ENCODE results near the gene SIGLEC15. TPM values are rescaled to one million over a fixed set of nuclear protein-coding genes. Genes with fewer than 3 reads are reported as not detected.

The SIGLEC15 gene, protein sequence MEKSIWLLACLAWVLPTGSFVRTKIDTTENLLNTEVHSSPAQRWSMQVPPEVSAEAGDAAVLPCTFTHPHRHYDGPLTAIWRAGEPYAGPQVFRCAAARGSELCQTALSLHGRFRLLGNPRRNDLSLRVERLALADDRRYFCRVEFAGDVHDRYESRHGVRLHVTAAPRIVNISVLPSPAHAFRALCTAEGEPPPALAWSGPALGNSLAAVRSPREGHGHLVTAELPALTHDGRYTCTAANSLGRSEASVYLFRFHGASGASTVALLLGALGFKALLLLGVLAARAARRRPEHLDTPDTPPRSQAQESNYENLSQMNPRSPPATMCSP
- under 1 TPM in 2 of 3 donors, not detected in 1; 0.09 to 0.20 TPM for polyA plus RNA-seq

DNA sequence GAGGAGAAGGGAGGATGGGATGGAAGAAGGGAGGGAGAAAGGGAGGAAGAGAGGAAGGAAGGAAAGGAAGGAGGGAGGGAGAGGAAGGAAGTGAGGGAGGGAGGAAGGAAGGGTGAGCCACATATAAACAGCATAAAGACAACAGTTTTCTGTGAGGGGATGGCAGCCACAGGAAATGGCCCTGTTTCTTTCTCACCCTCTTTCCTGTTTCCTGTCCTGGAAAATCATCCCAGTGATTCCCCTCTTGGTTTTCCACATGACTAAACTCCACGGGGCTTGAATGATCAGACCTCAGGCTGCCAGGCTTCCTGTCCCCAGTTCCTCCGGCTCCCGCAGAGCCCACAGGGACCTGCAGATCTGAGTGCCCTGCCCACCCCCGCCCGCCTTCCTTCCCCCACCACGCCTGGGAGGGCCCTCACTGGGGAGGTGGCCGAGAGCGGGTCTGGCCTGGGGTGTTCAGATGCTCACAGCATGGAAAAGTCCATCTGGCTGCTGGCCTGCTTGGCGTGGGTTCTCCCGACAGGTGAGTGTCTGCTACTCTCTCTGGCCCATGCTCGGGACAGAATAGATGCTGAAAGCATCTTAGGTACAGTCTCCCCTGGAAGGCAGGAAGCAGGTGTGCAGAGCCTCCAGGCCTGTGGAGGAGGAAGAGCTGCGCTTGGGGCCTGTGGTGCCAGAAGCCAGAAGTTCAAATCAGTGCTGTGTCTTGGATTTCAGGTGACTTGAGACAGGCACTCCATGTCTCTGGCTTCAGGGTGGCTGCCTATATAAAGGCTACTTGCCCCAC is at the start of gene SIGLEC15:
SIGLEC15 (plus strand) TSS at position 418 of the 787 bp plus-strand sequence; CDS start at position 472, 54 bp downstream.
- Mint-ChIP-seq H3K9me3 (peaks cover 0 to 5% (median 0%) of the 10 kb centered on the region in 6 donors), H3K27ac (peak within 1 kb of the TSS in 3 of 6 donors; percentile 23 to 60 (median 46)), H3K27me3 (ENCODE audit: low read depth in 3 of 3) (no peaks in the 10 kb centered on the region), H3K4me3 (peak within 1 kb of the TSS in 1 of 5 donors; percentile 9), H3K36me3 (no peaks in the 10 kb centered on the region), H3K4me1 (peaks cover 21 to 28% of the 10 kb centered on the region in 2 donors)
- no peak for DNase-seq

DNA sequence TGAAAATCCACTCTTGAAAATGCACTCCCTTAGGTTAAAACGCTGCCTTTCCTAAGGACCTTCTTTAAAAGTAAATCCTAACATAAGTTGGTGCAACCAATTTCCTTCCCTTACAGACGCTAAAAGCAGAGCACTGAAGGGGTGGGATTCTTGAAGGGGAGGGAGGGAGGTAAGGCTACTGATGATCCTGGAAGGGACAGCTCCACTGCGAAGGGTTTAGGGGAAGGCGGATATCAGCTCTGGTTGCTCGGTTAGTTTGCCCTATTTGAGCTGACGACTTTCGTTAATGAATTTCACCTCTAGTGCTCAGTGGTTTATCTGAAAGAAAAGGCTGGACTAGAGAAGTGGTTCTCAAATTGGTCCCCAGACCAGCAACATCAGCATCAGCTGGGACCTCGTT is 49.7 kb upstream of the SIGLEC15 start:
- peaks cover 41 to 55% of the 10 kb centered on the region in 2 donors for H3K4me1 Mint-ChIP-seq
- H3K27ac Mint-ChIP-seq, result peak overlapping the region in 4 of 6 donors; percentile 5 to 75 (median 74)
- no peaks in the 10 kb centered on the region for H3K36me3 Mint-ChIP-seq
- H3K27me3 Mint-ChIP-seq (ENCODE audit: low read depth in 3 of 3), result peaks cover 1 to 5% (median 4%) of the 10 kb centered on the region in 3 donors
- no peak for DNase-seq
- peak overlapping the region; percentile 64 to 89 (median 84) for H3K4me3 Mint-ChIP-seq
- H3K9me3 Mint-ChIP-seq, result peaks cover 0 to 1% (median 0%) of the 10 kb centered on the region in 6 donors

DNA sequence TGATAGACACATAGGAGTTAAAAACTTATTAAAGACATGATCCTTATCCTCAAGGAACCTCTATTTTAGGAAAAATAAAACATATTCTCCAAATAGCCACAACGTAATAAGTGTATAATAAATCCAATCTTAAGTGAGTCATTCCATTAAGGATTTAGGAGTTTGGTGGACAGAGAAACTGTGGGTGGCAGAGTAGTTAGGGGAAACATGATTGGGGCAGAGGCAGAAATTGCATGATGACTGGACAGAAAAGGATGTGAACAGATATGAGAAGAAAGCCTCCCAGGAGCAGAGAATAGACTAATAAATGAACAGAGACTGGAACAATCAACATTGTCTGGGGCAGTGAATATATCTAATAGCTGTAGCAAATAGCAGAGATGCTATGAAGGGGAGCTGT is 48.1 kb upstream of the SIGLEC15 start:
- H3K4me3 Mint-ChIP-seq, result no peak overlapping the region
- no peaks in the 10 kb centered on the region for H3K36me3 Mint-ChIP-seq
- H3K27ac Mint-ChIP-seq, result no peak overlapping the region
- no peak for DNase-seq
- H3K4me1 Mint-ChIP-seq, result peaks cover 30 to 38% of the 10 kb centered on the region in 2 donors
- peaks cover 1 to 7% (median 4%) of the 10 kb centered on the region in 3 donors for H3K27me3 Mint-ChIP-seq (ENCODE audit: low read depth in 3 of 3)
- H3K9me3 Mint-ChIP-seq, result peaks cover 0 to 1% (median 0%) of the 10 kb centered on the region in 6 donors

DNA sequence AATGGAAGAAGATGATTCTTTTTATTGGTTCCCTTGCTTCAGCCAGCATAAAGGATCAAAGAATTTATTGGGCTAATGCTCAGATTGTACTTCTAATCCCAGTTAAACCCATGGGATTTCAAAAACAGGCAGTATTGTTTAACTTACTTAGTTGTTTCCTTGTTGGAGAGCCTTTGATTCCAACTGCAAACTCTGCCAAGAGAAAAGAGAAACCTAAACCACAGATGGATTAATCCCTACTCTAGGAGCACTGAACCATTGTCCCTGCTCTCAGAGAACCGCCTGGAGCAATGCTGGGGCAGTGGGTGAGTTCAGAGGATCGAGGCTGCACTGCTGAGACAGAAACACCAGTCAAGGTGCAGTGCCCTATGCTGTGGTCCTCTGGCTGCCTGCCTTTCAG is 44.9 kb upstream of the SIGLEC15 start:
- Mint-ChIP-seq H3K9me3 (peaks cover 0 to 1% (median 0%) of the 10 kb centered on the region in 6 donors), H3K4me1 (peaks cover 30 to 31% of the 10 kb centered on the region in 2 donors), H3K27me3 (ENCODE audit: low read depth in 3 of 3) (peaks cover 1 to 4% (median 2%) of the 10 kb centered on the region in 3 donors), H3K36me3 (no peaks in the 10 kb centered on the region), H3K4me3 (no peak overlapping the region), H3K27ac (no peak overlapping the region)
- DNase-seq, result no peak

DNA sequence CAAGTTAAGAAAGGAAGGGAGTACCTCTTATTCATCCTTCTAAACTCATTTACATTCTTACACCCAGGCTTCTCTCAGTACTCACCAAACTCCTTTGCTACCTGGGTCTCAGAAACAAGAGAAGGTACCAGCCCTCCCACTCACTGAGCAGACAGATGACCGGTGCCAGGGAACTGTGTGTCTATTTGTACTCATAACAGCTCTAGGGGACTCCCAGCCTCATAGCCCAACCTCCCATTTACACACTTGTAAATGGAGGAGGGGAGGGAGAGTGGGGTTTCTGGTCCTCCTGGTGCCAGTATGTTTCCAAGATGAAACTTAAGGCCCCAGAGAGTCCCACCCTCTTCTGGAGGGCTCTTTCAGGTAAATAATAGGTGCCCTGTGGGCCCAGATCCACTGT is 42.8 kb upstream of the SIGLEC15 start:
- peaks cover 2 to 6% (median 2%) of the 10 kb centered on the region in 3 donors for H3K27me3 Mint-ChIP-seq (ENCODE audit: low read depth in 3 of 3)
- H3K4me1 Mint-ChIP-seq, result peaks cover 24 to 29% of the 10 kb centered on the region in 2 donors
- DNase-seq, result no peak
- no peak overlapping the region for H3K4me3 Mint-ChIP-seq
- H3K27ac Mint-ChIP-seq, result no peak overlapping the region
- H3K9me3 Mint-ChIP-seq, result no peaks in the 10 kb centered on the region
- H3K36me3 Mint-ChIP-seq, result no peaks in the 10 kb centered on the region

DNA sequence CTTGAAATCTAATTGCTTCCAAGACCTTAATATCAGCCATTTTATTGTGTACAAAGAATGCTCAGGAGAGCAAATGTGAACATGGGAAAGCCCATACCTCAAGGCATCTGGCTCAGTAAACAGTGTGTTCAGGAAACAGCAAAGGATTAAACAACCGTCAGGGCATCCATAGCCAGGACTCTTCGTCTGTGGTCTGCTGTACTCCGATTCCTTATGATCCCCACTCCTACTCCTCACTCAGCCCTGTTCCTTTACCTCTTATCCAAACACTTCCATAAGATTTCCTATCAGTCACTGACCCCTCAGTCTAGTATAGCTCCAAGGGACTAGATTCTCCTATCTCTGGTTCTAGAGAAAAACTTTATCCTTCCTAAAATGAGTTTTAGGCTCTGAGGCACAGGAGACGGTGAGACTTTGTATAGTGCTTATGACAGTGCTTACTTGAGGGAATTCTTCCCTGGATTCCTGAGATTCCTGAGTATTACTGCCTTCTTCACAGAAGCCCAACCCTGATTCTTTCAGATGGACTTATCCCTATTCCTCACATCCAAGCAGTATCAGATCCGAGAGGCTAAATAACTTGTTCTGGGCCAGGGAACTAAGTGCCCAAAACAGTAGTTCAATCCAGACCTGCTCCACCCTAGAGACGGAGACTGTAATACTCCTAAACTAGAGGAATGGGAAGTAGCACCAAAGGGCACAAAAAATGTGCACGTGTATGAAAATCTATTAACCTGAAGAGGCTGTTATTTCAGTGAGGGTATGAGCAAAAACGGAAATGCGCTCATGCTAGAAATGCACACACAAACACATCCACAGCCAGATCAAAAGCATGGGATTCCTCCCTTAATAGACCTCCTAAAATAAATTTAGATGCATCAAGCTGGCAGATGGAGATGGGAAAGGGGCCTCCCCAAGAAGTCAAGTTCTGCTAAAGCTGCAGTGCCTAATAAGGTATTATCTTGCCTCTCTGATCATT is 42.1 kb upstream of the SIGLEC15 start:
- H3K27ac Mint-ChIP-seq, result peak overlapping the region in 1 of 6 donors; percentile 43
- H3K27me3 Mint-ChIP-seq (ENCODE audit: low read depth in 3 of 3), result peaks cover 2 to 6% (median 2%) of the 10 kb centered on the region in 3 donors
- no peak for DNase-seq
- H3K4me1 Mint-ChIP-seq, result peaks cover 24 to 29% of the 10 kb centered on the region in 2 donors
- H3K36me3 Mint-ChIP-seq, result no peaks in the 10 kb centered on the region
- H3K4me3 Mint-ChIP-seq, result no peak overlapping the region
- no peaks in the 10 kb centered on the region for H3K9me3 Mint-ChIP-seq

DNA sequence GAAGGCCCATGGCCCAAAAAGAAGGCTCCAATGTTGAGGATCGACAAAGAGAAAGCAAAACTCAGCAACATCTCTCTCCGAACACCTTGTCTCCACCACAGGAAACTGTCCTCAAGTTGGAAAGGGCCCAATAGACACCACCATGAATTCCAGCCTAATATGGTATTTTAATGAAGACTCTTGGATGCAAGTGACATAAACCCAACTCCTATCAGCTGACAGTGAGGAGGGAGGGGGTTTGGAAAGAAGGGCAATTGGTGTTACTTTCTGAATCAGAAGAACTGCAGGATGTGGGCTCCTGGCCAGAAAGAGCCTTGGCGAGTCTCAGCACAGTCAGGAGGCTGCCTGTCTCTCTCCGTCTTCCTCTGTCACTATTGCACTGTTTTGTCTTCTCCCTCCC is 40.3 kb upstream of the SIGLEC15 start:
- peak overlapping the region; percentile 41 to 84 (median 44) for H3K4me3 Mint-ChIP-seq
- no peaks in the 10 kb centered on the region for H3K36me3 Mint-ChIP-seq
- H3K4me1 Mint-ChIP-seq, result peaks cover 24 to 29% of the 10 kb centered on the region in 2 donors
- H3K27me3 Mint-ChIP-seq (ENCODE audit: low read depth in 3 of 3), result peaks cover 0 to 5% (median 2%) of the 10 kb centered on the region in 3 donors
- no peaks in the 10 kb centered on the region for H3K9me3 Mint-ChIP-seq
- peak; percentile 67 to 72 (median 71) for DNase-seq
- peak overlapping the region; percentile 75 to 95 (median 85) for H3K27ac Mint-ChIP-seq

DNA sequence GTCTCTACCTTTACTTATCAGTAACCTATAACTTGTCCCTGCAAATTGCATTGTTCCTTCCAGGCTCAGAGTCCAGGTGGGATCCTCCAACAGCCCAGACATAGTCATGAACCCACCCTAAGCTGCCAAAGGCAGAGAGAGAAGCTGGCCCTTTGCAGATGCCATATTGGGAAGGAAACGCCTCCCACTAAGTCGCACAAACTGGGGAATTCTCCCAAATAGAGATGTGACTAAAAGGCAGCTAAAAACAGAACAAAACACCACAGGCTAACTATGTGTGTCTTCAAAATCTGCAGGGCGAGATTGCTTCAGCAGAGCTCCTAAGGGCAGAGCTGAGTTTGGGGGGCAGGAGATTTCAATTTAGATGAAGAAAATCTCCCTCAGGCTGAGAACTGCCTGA is 38.5 kb upstream of the SIGLEC15 start:
- peaks cover 24 to 29% of the 10 kb centered on the region in 2 donors for H3K4me1 Mint-ChIP-seq
- H3K9me3 Mint-ChIP-seq, result no peaks in the 10 kb centered on the region
- DNase-seq, result no peak
- no peak overlapping the region for H3K27ac Mint-ChIP-seq
- no peak overlapping the region for H3K4me3 Mint-ChIP-seq
- no peaks in the 10 kb centered on the region for H3K36me3 Mint-ChIP-seq
- peaks cover 0 to 5% (median 0%) of the 10 kb centered on the region in 3 donors for H3K27me3 Mint-ChIP-seq (ENCODE audit: low read depth in 3 of 3)

DNA sequence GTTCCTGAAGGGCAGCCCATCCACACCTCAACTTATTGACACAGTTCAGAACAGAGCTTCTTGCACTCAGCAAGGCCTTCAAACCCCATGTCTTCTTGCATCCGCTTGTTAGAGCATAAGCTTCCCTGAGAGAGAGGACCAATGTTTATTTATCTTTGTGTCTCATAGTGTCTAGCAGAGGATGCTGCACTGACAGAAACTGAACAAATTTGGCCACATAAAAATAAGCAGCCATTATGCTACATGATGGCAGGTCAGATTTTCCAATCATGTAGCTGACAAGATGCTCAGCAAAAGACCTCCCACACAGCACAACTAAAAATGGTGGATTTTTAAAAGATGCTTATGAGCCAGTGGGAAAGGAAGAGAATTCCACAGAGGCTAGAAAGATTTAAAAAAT is 38.1 kb upstream of the SIGLEC15 start:
- Mint-ChIP-seq H3K27ac (no peak overlapping the region), H3K27me3 (ENCODE audit: low read depth in 3 of 3) (peaks cover 0 to 5% (median 0%) of the 10 kb centered on the region in 3 donors), H3K9me3 (no peaks in the 10 kb centered on the region), H3K36me3 (no peaks in the 10 kb centered on the region), H3K4me1 (peaks cover 24 to 29% of the 10 kb centered on the region in 2 donors), H3K4me3 (no peak overlapping the region)
- no peak for DNase-seq

DNA sequence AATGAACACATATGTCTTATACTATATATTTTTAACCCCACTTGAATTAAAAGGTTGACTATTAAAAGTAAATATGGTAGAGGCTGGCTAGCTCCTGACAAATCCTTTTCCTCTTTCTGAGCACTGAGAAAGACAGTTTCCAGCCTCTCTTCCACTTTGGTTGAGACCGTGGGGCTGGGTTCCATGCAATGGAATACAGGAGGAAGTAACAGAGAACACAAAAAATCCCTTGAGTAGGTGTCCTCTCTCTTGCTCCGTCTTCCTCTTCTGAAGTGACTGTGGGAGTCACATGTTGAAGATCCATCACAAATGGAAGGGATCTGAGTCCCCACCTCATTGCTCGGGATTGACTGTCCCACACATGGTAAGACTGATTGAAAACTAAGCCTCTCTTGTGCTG is 36.6 kb upstream of the SIGLEC15 start:
- H3K4me3 Mint-ChIP-seq, result no peak overlapping the region
- H3K36me3 Mint-ChIP-seq, result peaks cover 0 to 4% (median 0%) of the 10 kb centered on the region in 3 donors
- peaks cover 18 to 22% of the 10 kb centered on the region in 2 donors for H3K4me1 Mint-ChIP-seq
- no peaks in the 10 kb centered on the region for H3K9me3 Mint-ChIP-seq
- H3K27me3 Mint-ChIP-seq (ENCODE audit: low read depth in 3 of 3), result peaks cover 0 to 8% (median 2%) of the 10 kb centered on the region in 3 donors
- H3K27ac Mint-ChIP-seq, result peak overlapping the region in 3 of 6 donors; percentile 38 to 45 (median 43)
- no peak for DNase-seq

DNA sequence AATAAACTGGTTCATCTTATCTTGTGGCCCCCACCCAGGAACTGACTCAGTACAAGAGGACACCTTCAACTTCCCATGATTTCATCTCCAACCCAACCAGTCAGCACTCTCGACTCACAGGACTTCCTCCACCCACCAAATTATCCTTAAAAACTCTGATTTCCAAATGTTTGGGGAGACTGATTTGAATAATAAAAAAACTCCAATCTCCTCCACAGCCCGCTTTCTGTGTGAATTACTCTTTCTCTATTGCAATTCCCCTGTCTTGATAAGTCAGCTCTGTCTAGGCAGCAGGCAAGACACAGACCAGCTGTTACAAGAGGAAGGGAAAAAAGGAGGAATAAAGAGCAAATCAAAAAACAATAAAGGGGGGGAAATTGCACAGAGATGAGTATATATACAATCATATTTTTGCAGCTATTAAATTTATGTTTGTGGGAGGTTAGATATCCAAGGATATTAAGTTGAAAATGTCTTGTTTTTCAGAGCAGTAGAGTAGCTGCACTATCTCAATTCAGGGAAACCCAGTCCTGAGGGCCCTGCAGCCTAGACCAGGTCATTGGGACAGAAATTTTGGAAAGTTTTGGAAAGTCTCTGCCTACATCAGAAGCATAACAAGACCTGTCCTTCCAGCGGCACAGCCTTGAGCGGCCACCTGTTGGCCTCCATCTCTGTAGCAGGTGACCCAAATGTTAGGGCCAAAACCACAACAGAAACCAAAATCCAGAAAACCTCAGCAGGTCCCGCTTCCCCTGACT is 32.8 kb upstream of the SIGLEC15 start:
- no peak overlapping the region for H3K4me3 Mint-ChIP-seq
- H3K4me1 Mint-ChIP-seq, result no peaks in the 10 kb centered on the region
- H3K36me3 Mint-ChIP-seq, result peaks cover 0 to 4% (median 0%) of the 10 kb centered on the region in 3 donors
- H3K27me3 Mint-ChIP-seq (ENCODE audit: low read depth in 3 of 3), result peaks cover 1 to 7% (median 4%) of the 10 kb centered on the region in 3 donors
- no peak overlapping the region for H3K27ac Mint-ChIP-seq
- DNase-seq, result no peak
- H3K9me3 Mint-ChIP-seq, result no peaks in the 10 kb centered on the region

DNA sequence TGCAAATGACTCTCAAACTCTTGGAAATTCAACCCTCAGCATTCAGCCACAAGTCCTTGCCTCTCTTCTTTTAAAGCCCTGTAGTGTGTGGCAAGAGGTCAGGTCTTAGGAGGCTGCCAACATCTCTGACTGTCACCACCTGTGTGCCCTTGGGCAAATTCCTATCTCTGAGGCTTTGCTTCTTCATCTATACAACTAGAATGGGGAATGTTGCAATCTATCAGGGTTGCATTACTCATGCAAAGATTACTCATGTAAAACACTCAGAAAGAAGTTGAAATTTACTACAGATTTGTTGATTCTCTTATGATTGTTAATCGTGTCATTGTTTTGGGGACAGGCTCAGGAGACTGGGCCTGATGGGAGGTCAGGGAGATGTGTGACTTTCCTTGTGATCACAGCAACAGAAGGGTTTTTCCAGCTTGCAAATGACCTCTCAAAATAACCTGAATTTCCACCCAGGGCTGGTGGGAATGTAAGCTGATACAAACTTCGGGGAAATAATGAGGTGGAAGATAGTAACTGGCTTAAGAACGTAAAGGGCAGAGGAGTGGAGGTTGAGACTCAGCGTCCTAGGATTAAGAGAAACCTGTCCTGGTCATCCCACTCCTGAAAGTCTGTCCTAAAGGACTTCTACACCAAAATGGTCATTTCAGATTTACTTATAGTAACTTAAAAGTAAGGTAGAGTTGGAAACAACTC is 32.1 kb upstream of the SIGLEC15 start:
- peaks cover 0 to 4% (median 0%) of the 10 kb centered on the region in 3 donors for H3K36me3 Mint-ChIP-seq
- H3K27ac Mint-ChIP-seq, result no peak overlapping the region
- no peaks in the 10 kb centered on the region for H3K9me3 Mint-ChIP-seq
- H3K4me3 Mint-ChIP-seq, result no peak overlapping the region
- DNase-seq, result no peak
- H3K27me3 Mint-ChIP-seq (ENCODE audit: low read depth in 3 of 3), result peaks cover 1 to 7% (median 4%) of the 10 kb centered on the region in 3 donors
- H3K4me1 Mint-ChIP-seq, result no peaks in the 10 kb centered on the region

All from immature natural killer cell (primary cell).